Liver (tissue), 9 donors: ENCODE measurements around the gene ORC4. TPM values are rescaled to one million over a fixed set of nuclear protein-coding genes. Genes with fewer than 3 reads are reported as not detected.

Source experiments
- DNase-seq: peaks from one replicate; pipeline ENCODE4 v3.0.0-alpha.2; 2017; ENCODE audit warnings: low spot score
- H3K27ac ChIP-seq, 2 donors: one replicate each; pipeline ENCODE4 v1.7.0; 2013; ENCODE audit warnings: inconsistent platforms in 2 of 2, low read length in 2 of 2, control low read depth in 1 of 2, low read depth in 1 of 2, mild to moderate bottlenecking in 1 of 2
- H3K27me3 ChIP-seq, 4 donors: one replicate each; pipeline versions ENCODE4 v1.6.1 to v1.7.0; 2013; ENCODE audit warnings: low read length in 3 of 4, inconsistent platforms in 1 of 4, mild to moderate bottlenecking in 1 of 4, moderate library complexity in 1 of 4; ENCODE audit not compliant: control insufficient read depth in 4 of 4, insufficient read depth in 4 of 4
- H3K36me3 ChIP-seq, 4 donors: one replicate each; pipeline versions ENCODE4 v1.6.1 to v1.7.0; 2013; ENCODE audit warnings: low read length in 3 of 4, mild to moderate bottlenecking in 3 of 4, low read depth in 1 of 4, moderate library complexity in 1 of 4; ENCODE audit not compliant: control insufficient read depth in 4 of 4, insufficient read depth in 3 of 4
- H3K4me1 ChIP-seq, 4 donors: one replicate each; pipeline versions ENCODE4 v1.6.1 to v1.7.0; 2013; ENCODE audit warnings: low read length in 3 of 4, mild to moderate bottlenecking in 3 of 4, moderate library complexity in 1 of 4; ENCODE audit not compliant: control insufficient read depth in 4 of 4, insufficient read depth in 4 of 4
- H3K4me3 ChIP-seq, 3 donors: one replicate each; pipeline versions ENCODE4 v1.6.1 to v1.7.0; 2013; ENCODE audit warnings: low read length in 3 of 3, control low read depth in 1 of 3, low read depth in 1 of 3, mild to moderate bottlenecking in 1 of 3
- H3K9ac ChIP-seq, 2 donors: one replicate each; pipeline ENCODE4 v1.7.0; 2013; ENCODE audit warnings: low read length in 2 of 2, mild to moderate bottlenecking in 2 of 2, moderate library complexity in 2 of 2, control low read depth in 1 of 2, low read depth in 1 of 2
- H3K9me3 ChIP-seq, 4 donors: one replicate each; pipeline versions ENCODE4 v1.6.1 to v1.7.0; 2013; ENCODE audit warnings: low read length in 3 of 4; ENCODE audit not compliant: control insufficient read depth in 4 of 4
- EGR1 ChIP-seq, 2 donors: IDR thresholded peaks; 2 replicates each; pipeline ENCODE4 v1.6.1; 2016 to 2018; ENCODE audit warnings: antibody characterized with exemption in 2 of 2, low read depth in 2 of 2
- FOXA1 ChIP-seq: IDR thresholded peaks from 2 replicates; pipeline ENCODE4 v1.6.1; 2016; ENCODE audit warnings: antibody characterized with exemption
- FOXA2 ChIP-seq: IDR thresholded peaks from 2 replicates; pipeline ENCODE4 v1.6.1; 2016; ENCODE audit warnings: antibody characterized with exemption
- GABPA ChIP-seq, 2 donors: IDR thresholded peaks in 1 of 2; conservative IDR thresholded peaks in 1 of 2; 2 replicates each; pipeline ENCODE4 v1.6.1; 2016; ENCODE audit warnings: antibody characterized with exemption in 2 of 2, mild to moderate bottlenecking in 1 of 2, moderate library complexity in 1 of 2
- HNF4A ChIP-seq, 2 donors: conservative IDR thresholded peaks; 2 replicates each; pipeline ENCODE4 v1.6.1; 2016; ENCODE audit warnings: antibody characterized with exemption in 2 of 2, mild to moderate bottlenecking in 2 of 2
- HNF4G ChIP-seq: IDR thresholded peaks from 2 replicates; pipeline ENCODE4 v1.6.1; 2016; ENCODE audit warnings: antibody characterized with exemption
- JUND ChIP-seq, 2 donors: IDR thresholded peaks; 2 replicates each; pipeline ENCODE4 v1.6.1; 2016; ENCODE audit warnings: antibody characterized with exemption in 2 of 2
- MAX ChIP-seq: IDR thresholded peaks from 2 replicates; pipeline ENCODE4 v1.6.1; 2016; ENCODE audit warnings: antibody characterized with exemption
- NR2F2 ChIP-seq: IDR thresholded peaks from 2 replicates; pipeline ENCODE4 v1.6.1; 2016; ENCODE audit warnings: antibody characterized with exemption
- RAD21 ChIP-seq, 2 donors: IDR thresholded peaks; 2 replicates each; pipeline ENCODE4 v1.6.1; 2016; ENCODE audit warnings: antibody characterized with exemption in 2 of 2, mild to moderate bottlenecking in 2 of 2
- REST ChIP-seq: IDR thresholded peaks from 2 replicates; pipeline ENCODE4 v1.6.1; 2016; ENCODE audit warnings: antibody characterized with exemption, mild to moderate bottlenecking
- RXRA ChIP-seq, 2 donors: IDR thresholded peaks; 2 replicates each; pipeline ENCODE4 v1.6.1; 2017 to 2018; ENCODE audit warnings: antibody characterized with exemption in 2 of 2, mild to moderate bottlenecking in 1 of 2
- SP1 ChIP-seq: IDR thresholded peaks from 2 replicates; pipeline ENCODE4 v1.6.1; 2018; ENCODE audit warnings: antibody characterized with exemption, mild to moderate bottlenecking
- TAF1 ChIP-seq: conservative IDR thresholded peaks from 2 replicates; pipeline ENCODE4 v1.6.1; 2016; ENCODE audit warnings: antibody characterized with exemption, mild to moderate bottlenecking
- YY1 ChIP-seq: IDR thresholded peaks from 2 replicates; pipeline ENCODE4 v1.6.1; 2016; ENCODE audit warnings: antibody characterized with exemption, mild to moderate bottlenecking
- WGBS: extraction: QIAGEN DNeasy Blood & Tissue Kit; methylation state at CpG from one replicate; pipeline ENCODE4 v1.1.7; 2013; 5-methylcytosine and 5-hydroxymethylcytosine counted together
- polyA plus RNA-seq, 2 donors: library from polyadenylated mRNA; stranded (reverse) in 1 of 2; unstranded in 1 of 2; fragments of 200-250 nt in 1 of 2; fragments of >200 nt in 1 of 2; fragmentation: Nextera tagmentation in 1 of 2; extraction: Ambion mirVana in 1 of 2; gene quantifications; one replicate each; pipeline versions ENCODE4 v1.2.1 to v1.2.3, GENCODE V29; 2013 to 2015
- total RNA-seq, 2 donors: library from RNA; depleted of rRNA; stranded (reverse); fragments of >200 nt; gene quantifications; one replicate each; pipeline ENCODE4 v1.2.3, GENCODE V29; 2014
- donor health status: healthy.
- donor health status: healthy.
- donor health status: healthy.
- donor health status: healthy.
- donor health status: healthy.

ORC4 gene
- total and polyA plus RNA-seq, 4 donors, result 9.7 to 50.2 (median 23.3) TPM

- no peak for TF ChIP-seq REST
- no peak for TF ChIP-seq RXRA (IDR thresholded peaks at IDR 0.05)
- no peak for TF ChIP-seq RAD21 (IDR thresholded peaks at IDR 0.05)
- TF ChIP-seq JUND (IDR thresholded peaks at IDR 0.05), result no peak
- TF ChIP-seq FOXA1, result no peak
- TF ChIP-seq GABPA (IDR thresholded peaks at IDR 0.05 in 1 of 2, conservative IDR thresholded peaks at IDR 0.05 in 1 of 2), result no peak
- no peak for TF ChIP-seq FOXA2
- TF ChIP-seq YY1, result no peak
- TF ChIP-seq HNF4A (conservative IDR thresholded peaks at IDR 0.05), result no peak
- TF ChIP-seq TAF1, result no peak
- TF ChIP-seq NR2F2, result no peak
- no peak for TF ChIP-seq HNF4G
- no peak for TF ChIP-seq EGR1 (IDR thresholded peaks at IDR 0.05; ENCODE audit: low read depth in 2 of 2)
Observed at GRCh38 chr2:147909178-147909577, 111.4 kb downstream of the ORC4 start (continued).

- no peaks in the 10 kb centered on the region for H3K4me1 ChIP-seq
- H3K27me3 ChIP-seq, result no peaks in the 10 kb centered on the region
- no peak for DNase-seq
- H3K4me3 ChIP-seq, result no peak overlapping the region
- no peak for TF ChIP-seq SP1
- no peak for TF ChIP-seq FOXA2
- no peak for TF ChIP-seq MAX
- TF ChIP-seq EGR1 (IDR thresholded peaks at IDR 0.05; ENCODE audit: low read depth in 2 of 2), result no peak
- TF ChIP-seq HNF4G, result no peak
- no peak for TF ChIP-seq TAF1
- WGBS, result 94% methylated on average over 4 of the region's 4 CpGs
- H3K9ac ChIP-seq, result no peak overlapping the region
- H3K27ac ChIP-seq, result no peak overlapping the region
- H3K9me3 ChIP-seq, result no peaks in the 10 kb centered on the region
- H3K36me3 ChIP-seq, result peaks cover 0 to 4% (median under 1%) of the 10 kb centered on the region in 4 donors
Observed at GRCh38 chr2:147904051-147904450, 116.5 kb downstream of the ORC4 start.

GRCh38 chr2:147888680-147889079 is 131.9 kb downstream of the ORC4 start:
- WGBS, result 65% methylated on average over 3 of the region's 3 CpGs
- Histone ChIP-seq H3K9ac (no peak overlapping the region), H3K4me1 (peaks cover 0 to 15% (median 5%) of the 10 kb centered on the region in 4 donors), H3K9me3 (no peaks in the 10 kb centered on the region), H3K27ac (no peak overlapping the region), H3K4me3 (peak overlapping the region in 1 of 3 donors; percentile 15), H3K36me3 (no peaks in the 10 kb centered on the region), H3K27me3 (no peaks in the 10 kb centered on the region)
- TF ChIP-seq RXRA (IDR thresholded peaks at IDR 0.05) (no peak), HNF4G (no peak), NR2F2 (no peak), MAX (no peak)
- DNase-seq, result no peak
